Testis (tissue), 2 donors: ENCODE data around the gene MPZL2.

Experiments
- POLR2A ChIP-seq: fragments of 450-650 bp; IDR thresholded peaks from one replicate; pipeline ENCODE4 v1.6.1; 2017; ENCODE audit warnings: antibody characterized with exemption, mild to moderate bottlenecking, moderate library complexity
- TF ChIP-seq, protein P1 (sequence below), 3 experiments: fragments of 450-650 bp in 2 of 3; fragments of 200-600 bp in 1 of 3; sonication (generic) in 1 of 3; IDR thresholded peaks; one replicate each; pipeline ENCODE4 v1.5.1; 2016 to 2019; ENCODE audit warnings: antibody characterized with exemption in 3 of 3, mild to moderate bottlenecking in 2 of 3, moderate library complexity in 1 of 3

DNA sequence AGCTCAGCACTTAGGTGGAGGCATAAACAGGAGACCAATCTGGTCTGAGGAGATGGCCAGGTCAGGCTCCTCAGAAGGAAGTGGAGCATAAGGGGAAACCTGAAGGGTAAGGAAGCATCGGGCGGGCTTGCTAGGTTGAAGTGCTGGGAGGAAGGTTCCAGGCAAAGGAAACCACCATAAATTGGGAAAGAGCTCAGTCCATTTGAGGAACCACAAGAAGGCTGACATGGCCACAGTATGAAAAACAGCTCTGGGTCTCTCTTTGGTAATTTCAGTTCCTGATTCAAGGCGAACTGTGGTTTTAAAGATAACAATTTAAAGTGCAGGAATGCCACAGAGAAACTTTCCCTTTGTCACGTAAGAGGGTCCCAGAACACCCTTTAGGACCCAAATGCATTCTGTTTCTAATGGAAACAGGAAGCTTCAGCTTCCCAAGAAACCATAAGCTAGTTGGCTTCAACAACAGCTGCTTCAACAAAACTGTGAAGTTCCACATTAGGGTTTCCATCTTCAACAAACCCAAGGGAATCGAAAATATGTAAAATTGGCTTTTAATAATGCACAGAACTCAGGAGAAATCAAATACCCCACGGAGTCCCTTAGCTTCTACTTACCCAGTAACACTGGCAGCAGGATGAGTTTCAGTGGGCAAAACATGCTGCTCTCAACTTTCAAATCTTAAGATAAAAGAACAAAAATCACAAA lies 49.7 kb downstream of the MPZL2 start:
- no peak for TF ChIP-seq POLR2A
- TF ChIP-seq, protein P1, sequence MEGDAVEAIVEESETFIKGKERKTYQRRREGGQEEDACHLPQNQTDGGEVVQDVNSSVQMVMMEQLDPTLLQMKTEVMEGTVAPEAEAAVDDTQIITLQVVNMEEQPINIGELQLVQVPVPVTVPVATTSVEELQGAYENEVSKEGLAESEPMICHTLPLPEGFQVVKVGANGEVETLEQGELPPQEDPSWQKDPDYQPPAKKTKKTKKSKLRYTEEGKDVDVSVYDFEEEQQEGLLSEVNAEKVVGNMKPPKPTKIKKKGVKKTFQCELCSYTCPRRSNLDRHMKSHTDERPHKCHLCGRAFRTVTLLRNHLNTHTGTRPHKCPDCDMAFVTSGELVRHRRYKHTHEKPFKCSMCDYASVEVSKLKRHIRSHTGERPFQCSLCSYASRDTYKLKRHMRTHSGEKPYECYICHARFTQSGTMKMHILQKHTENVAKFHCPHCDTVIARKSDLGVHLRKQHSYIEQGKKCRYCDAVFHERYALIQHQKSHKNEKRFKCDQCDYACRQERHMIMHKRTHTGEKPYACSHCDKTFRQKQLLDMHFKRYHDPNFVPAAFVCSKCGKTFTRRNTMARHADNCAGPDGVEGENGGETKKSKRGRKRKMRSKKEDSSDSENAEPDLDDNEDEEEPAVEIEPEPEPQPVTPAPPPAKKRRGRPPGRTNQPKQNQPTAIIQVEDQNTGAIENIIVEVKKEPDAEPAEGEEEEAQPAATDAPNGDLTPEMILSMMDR (IDR thresholded peaks at IDR 0.05), result no peak
